Endothelial cell of umbilical vein (primary cell): ENCODE data around the gene OR5A2. TPM values are rescaled to one million over a fixed set of nuclear protein-coding genes. Genes with fewer than 3 reads are reported as not detected.

Experiments
- BruUV-seq: library from RNA; stranded (reverse); fragments of 400-500 nt; replicated peaks from 2 replicates; lab custom pipeline; 2021; lab: Mats Ljungman, UMichigan
- CTCF ChIA-PET: fragments of 300-600, 350-600 bp; sonication (Branson Sonifier 250); formaldehyde crosslinking; loops from one replicate; lab custom pipeline; 2021; ENCODE audit warnings: antibody characterized with exemption, inconsistent platforms; lab: Charles Lee
- POLR2A ChIA-PET: fragments of 300-600, 350-600 bp; sonication (Branson Sonifier 250); formaldehyde crosslinking; loops from one replicate; lab custom pipeline; 2021; ENCODE audit warnings: antibody characterized with exemption, inconsistent platforms; lab: Charles Lee
- DNase-seq: peaks from one replicate; pipeline ENCODE4 v3.0.0-alpha.2; 2011; ENCODE audit warnings: low read depth, low spot score
- FAIRE-seq: peaks from 2 replicates; lab custom pipeline; 2011; peaks lifted over from hg19 to GRCh38; lab: Jason Lieb, UNC
- H2AFZ ChIP-seq: 2 replicates; pipeline ENCODE4 v1.6.0; 2012; ENCODE audit warnings: low read depth, low read length, control low read depth, inconsistent platforms
- H3K27ac ChIP-seq: 2 replicates; pipeline ENCODE4 v1.5.1; 2011; ENCODE audit warnings: low read depth, mild to moderate bottlenecking, control low read depth, low read length, moderate library complexity; ENCODE audit not compliant: insufficient read depth
- H3K27me3 ChIP-seq, 2 experiments: 2 replicates each; pipeline versions ENCODE4 v1.6.0 to v1.6.1; 2011; ENCODE audit warnings: low read length in 2 of 2, mixed read lengths in 1 of 2; ENCODE audit not compliant: control insufficient read depth in 2 of 2, insufficient read depth in 2 of 2
- H3K36me3 ChIP-seq, 2 experiments: 2 replicates in 1 of 2; 3 replicates in 1 of 2; pipeline ENCODE4 v1.5.1; 2011; ENCODE audit warnings: low read length in 2 of 2, mild to moderate bottlenecking in 1 of 2, moderate library complexity in 1 of 2; ENCODE audit not compliant: control insufficient read depth in 2 of 2, insufficient read depth in 2 of 2; ENCODE audit errors: extremely low read depth in 1 of 2
- H3K4me1 ChIP-seq: 3 replicates; pipeline ENCODE4 v1.5.1; 2011; ENCODE audit warnings: mild to moderate bottlenecking, low read length; ENCODE audit not compliant: control insufficient read depth, insufficient read depth; ENCODE audit errors: extremely low read depth
- H3K4me2 ChIP-seq: 2 replicates; pipeline ENCODE4 v1.6.1; 2011; ENCODE audit warnings: low read length, control low read depth, mixed read lengths; ENCODE audit not compliant: insufficient read depth
- H3K4me3 ChIP-seq, 3 experiments: fragments of 200-600 bp in 1 of 3; sonication (generic), shearing (Covaris generic) in 1 of 3; replicated peaks in 1 of 3; 2 replicates each; pipeline ENCODE4 v1.5.1; 2011 to 2016; ENCODE audit warnings: control low read depth in 3 of 3, low read length in 3 of 3, mild to moderate bottlenecking in 2 of 3, inconsistent platforms in 1 of 3, low read depth in 1 of 3, moderate library complexity in 1 of 3; ENCODE audit not compliant: insufficient read depth in 1 of 3
- H3K79me2 ChIP-seq: 2 replicates; pipeline ENCODE4 v1.6.0; 2012; ENCODE audit warnings: low read length, inconsistent platforms; ENCODE audit not compliant: control insufficient read depth, insufficient read depth
- H3K9ac ChIP-seq: replicated peaks from 2 replicates; pipeline ENCODE3; 2011; ENCODE audit warnings: low read length, control low read depth; ENCODE audit not compliant: insufficient read depth; ENCODE audit errors: extremely low read depth
- H3K9me1 ChIP-seq: replicated peaks from 3 replicates; pipeline ENCODE4 v1.6.0; 2011; ENCODE audit warnings: mild to moderate bottlenecking, low read length; ENCODE audit not compliant: control insufficient read depth, insufficient read depth; ENCODE audit errors: extremely low read depth
- H3K9me3 ChIP-seq: replicated peaks from 2 replicates; pipeline ENCODE4 v1.5.1; 2012; ENCODE audit warnings: low read length, inconsistent platforms; ENCODE audit not compliant: control insufficient read depth, insufficient read depth
- H4K20me1 ChIP-seq: replicated peaks from 2 replicates; pipeline ENCODE3; 2011; ENCODE audit warnings: mild to moderate bottlenecking, low read length; ENCODE audit not compliant: control insufficient read depth, insufficient read depth; ENCODE audit errors: extremely low read depth
- EZH2 ChIP-seq: IDR thresholded peaks from 2 replicates; pipeline ENCODE4 v1.6.1; 2012; ENCODE audit warnings: borderline replicate concordance, low read depth, mild to moderate bottlenecking, moderate library complexity, low read length, inconsistent platforms; ENCODE audit not compliant: severe bottlenecking
- FOS ChIP-seq: IDR thresholded peaks from 2 replicates; pipeline ENCODE4 v1.6.1; 2011; ENCODE audit warnings: mild to moderate bottlenecking, low read length, moderate library complexity, borderline replicate concordance; ENCODE audit not compliant: insufficient read depth
- GATA2 ChIP-seq: IDR thresholded peaks from 2 replicates; pipeline ENCODE4 v1.7.0; 2011; ENCODE audit warnings: low read depth, mild to moderate bottlenecking, moderate library complexity, mixed read lengths, low read length; ENCODE audit not compliant: insufficient read length, insufficient read depth
- JUN ChIP-seq: IDR thresholded peaks from 2 replicates; pipeline ENCODE4 v1.6.1; 2011; ENCODE audit warnings: borderline replicate concordance, low read depth; ENCODE audit not compliant: insufficient read length, insufficient read depth
- MAX ChIP-seq: IDR thresholded peaks from 2 replicates; pipeline ENCODE4 v1.6.1; 2011; ENCODE audit not compliant: insufficient read depth, insufficient read length
- MYC ChIP-seq: IDR thresholded peaks from one replicate; pipeline ENCODE4 v1.6.1; 2011; ENCODE audit warnings: mild to moderate bottlenecking, low read depth, low read length
- POLR2A ChIP-seq: IDR thresholded peaks from 2 replicates; pipeline ENCODE4 v1.6.1; 2012; ENCODE audit warnings: low read depth, mild to moderate bottlenecking, control low read depth, low read length
- POLR2AphosphoS5 ChIP-seq: IDR thresholded peaks from 2 replicates; pipeline ENCODE4 v1.6.1; 2012; ENCODE audit warnings: low read depth, mild to moderate bottlenecking, control low read depth, low read length, moderate library complexity; ENCODE audit not compliant: insufficient read depth
- dilution Hi-C: fragments of 300-500 bp; cut with MboI; formaldehyde crosslinking; loops from one replicate; pipeline ENCODE4 v1.15.0; 2019; ENCODE audit warnings: low sequenced_read_pairs; ENCODE audit not compliant: extremely low pct_ligation_motif_present
- intact Hi-C: fragments of 100-400 bp; cut with micrococcal nuclease; formaldehyde crosslinking; loops from one replicate; pipeline ENCODE4 v1.10.0; 2022
- polyA plus RNA-seq, 4 experiments: library from polyadenylated mRNA; depleted of rRNA in 3 of 4; stranded (reverse) in 3 of 4; unstranded in 1 of 4; fragments of >200 nt; gene quantifications; 2 replicates each; pipeline versions ENCODE4 v1.2.1 to v1.2.3, GENCODE V29; 2011 to 2012; ENCODE audit warnings: missing spikeins in 1 of 4
- total RNA-seq: library from RNA; stranded (reverse); gene quantifications from 2 replicates; pipeline ENCODE4 v1.2.3, GENCODE V29; 2021
- TF ChIP-seq, protein P1 (sequence below), 2 donors: IDR thresholded peaks; 1 replicate in 1 of 2; 2 replicates in 1 of 2; pipeline ENCODE4 v1.5.1; 2011; ENCODE audit warnings: low read length in 2 of 2, mild to moderate bottlenecking in 2 of 2, moderate library complexity in 2 of 2, control low read depth in 1 of 2, inconsistent platforms in 1 of 2, low read depth in 1 of 2; ENCODE audit not compliant: insufficient read depth in 1 of 2; ENCODE audit errors: extremely low read depth in 1 of 2

The OR5A2 gene
- total and polyA plus RNA-seq, 2 donors (not counting 3 experiments of a cell fraction or from before 2014, with no cell fraction given), result not detected

GRCh38 chr11:59459916-59460315 is 33.7 kb upstream of the OR5A2 start:
- Histone ChIP-seq H3K4me3 (no peak overlapping the region), H3K4me1 (peaks cover 7% of the 10 kb centered on the region), H2AFZ (no peak overlapping the region), H3K9ac (no peak overlapping the region), H3K79me2 (no peaks in the 10 kb centered on the region), H3K9me3 (no peaks in the 10 kb centered on the region), H3K27ac (no peak overlapping the region), H3K36me3 (no peaks in the 10 kb centered on the region), H3K4me2 (no peak overlapping the region), H3K9me1 (no peaks in the 10 kb centered on the region), H4K20me1 (no peaks in the 10 kb centered on the region), H3K27me3 (no peaks in the 10 kb centered on the region)
- DNase-seq (no peak), FAIRE-seq (no peak)
- ChIA-PET POLR2A (no interaction called here), CTCF (no interaction called here)
- BruUV-seq, result no TSS peak
- TF ChIP-seq EZH2 (no peak), FOS (no peak), POLR2AphosphoS5 (no peak), MAX (no peak), GATA2 (no peak), JUN (no peak), POLR2A (no peak), MYC (no peak)
- TF ChIP-seq, protein P1, sequence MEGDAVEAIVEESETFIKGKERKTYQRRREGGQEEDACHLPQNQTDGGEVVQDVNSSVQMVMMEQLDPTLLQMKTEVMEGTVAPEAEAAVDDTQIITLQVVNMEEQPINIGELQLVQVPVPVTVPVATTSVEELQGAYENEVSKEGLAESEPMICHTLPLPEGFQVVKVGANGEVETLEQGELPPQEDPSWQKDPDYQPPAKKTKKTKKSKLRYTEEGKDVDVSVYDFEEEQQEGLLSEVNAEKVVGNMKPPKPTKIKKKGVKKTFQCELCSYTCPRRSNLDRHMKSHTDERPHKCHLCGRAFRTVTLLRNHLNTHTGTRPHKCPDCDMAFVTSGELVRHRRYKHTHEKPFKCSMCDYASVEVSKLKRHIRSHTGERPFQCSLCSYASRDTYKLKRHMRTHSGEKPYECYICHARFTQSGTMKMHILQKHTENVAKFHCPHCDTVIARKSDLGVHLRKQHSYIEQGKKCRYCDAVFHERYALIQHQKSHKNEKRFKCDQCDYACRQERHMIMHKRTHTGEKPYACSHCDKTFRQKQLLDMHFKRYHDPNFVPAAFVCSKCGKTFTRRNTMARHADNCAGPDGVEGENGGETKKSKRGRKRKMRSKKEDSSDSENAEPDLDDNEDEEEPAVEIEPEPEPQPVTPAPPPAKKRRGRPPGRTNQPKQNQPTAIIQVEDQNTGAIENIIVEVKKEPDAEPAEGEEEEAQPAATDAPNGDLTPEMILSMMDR (IDR thresholded peaks at IDR 0.05; ENCODE audit: extremely low read depth in 1 of 2, insufficient read depth in 1 of 2, low read depth in 1 of 2, low read length in 2 of 2), result no peak
- dilution Hi-C loops (no loop called here), intact Hi-C loops (loop anchor here (2.0 kb wide), 1 partner anchor 27 kb away; no protein-coding TSS in a partner anchor)
